Hepatocyte (in vitro differentiated cells): ENCODE data around the gene TTLL3. TPM values are rescaled to one million over a fixed set of nuclear protein-coding genes. Genes with fewer than 3 reads are reported as not detected.

Source experiments
- DNase-seq: peaks from one replicate; pipeline ENCODE4 v3.0.0-alpha.2; 2016; ENCODE audit warnings: low spot score
- H2AFZ ChIP-seq: fragments of 200-600 bp; sonication (generic); 2 replicates; pipeline ENCODE4 v1.6.0; 2016; ENCODE audit warnings: antibody characterized with exemption, mild to moderate bottlenecking
- H3K27ac ChIP-seq: fragments of 200-600 bp; sonication (generic); 2 replicates; pipeline ENCODE4 v1.5.1; 2016; ENCODE audit warnings: mild to moderate bottlenecking
- H3K27me3 ChIP-seq: fragments of 200-600 bp; sonication (generic); 2 replicates; pipeline ENCODE4 v1.6.1; 2016
- H3K36me3 ChIP-seq: fragments of 200-600 bp; sonication (generic); replicated peaks from 2 replicates; pipeline ENCODE4 v1.5.1; 2016; ENCODE audit warnings: low read depth; ENCODE audit not compliant: insufficient read depth
- H3K4me1 ChIP-seq: fragments of 200-600 bp; sonication (generic); 2 replicates; pipeline ENCODE4 v1.5.1; 2016; ENCODE audit warnings: mild to moderate bottlenecking, moderate library complexity; ENCODE audit not compliant: insufficient read depth
- H3K4me2 ChIP-seq: fragments of 200-600 bp; sonication (generic); 2 replicates; pipeline ENCODE4 v1.6.0; 2016
- H3K4me3 ChIP-seq: fragments of 200-600 bp; sonication (generic); 2 replicates; pipeline ENCODE4 v1.5.1; 2016; ENCODE audit warnings: mild to moderate bottlenecking
- H3K79me2 ChIP-seq: fragments of 200-600 bp; sonication (generic); 2 replicates; pipeline ENCODE4 v1.6.0; 2017; ENCODE audit warnings: mild to moderate bottlenecking
- H3K9me2 ChIP-seq: fragments of 200-600 bp; sonication (generic); replicated peaks from 2 replicates; pipeline ENCODE4 v1.6.0; 2017; ENCODE audit warnings: mild to moderate bottlenecking; ENCODE audit not compliant: insufficient read depth
- H3K9me3 ChIP-seq: fragments of 200-600 bp; sonication (generic); 2 replicates; pipeline ENCODE4 v1.5.1; 2016; ENCODE audit warnings: low read depth, mild to moderate bottlenecking
- H4K20me1 ChIP-seq: fragments of 200-600 bp; sonication (generic); 2 replicates; pipeline ENCODE4 v1.6.0; 2016; ENCODE audit warnings: mild to moderate bottlenecking; ENCODE audit not compliant: insufficient read depth, poor library complexity, severe bottlenecking
- EZH2 ChIP-seq: fragments of 200-600 bp; sonication (generic); IDR thresholded peaks from 2 replicates; pipeline ENCODE4 v1.6.1; 2016; ENCODE audit warnings: antibody characterized with exemption, mild to moderate bottlenecking, borderline replicate concordance
- EZH2phosphoT487 ChIP-seq: fragments of 200-600 bp; sonication (generic); IDR thresholded peaks from one replicate; pipeline ENCODE4 v1.6.1; 2018; ENCODE audit warnings: antibody characterized with exemption, mild to moderate bottlenecking, low read depth, moderate library complexity; ENCODE audit not compliant: unreplicated experiment, severe bottlenecking
- WGBS: methylation state at CpG from one replicate; pipeline ENCODE4 v1.1.6; 2016; ENCODE audit warnings: low lambda C conversion rate; ENCODE audit errors: missing lambda C conversion rate; 5-methylcytosine and 5-hydroxymethylcytosine counted together
- polyA plus RNA-seq: library from polyadenylated mRNA; unstranded; fragments of >200 nt; fragmentation: Nextera tagmentation; extraction: Ambion mirVana; gene quantifications from 2 replicates; pipeline ENCODE4 v1.2.1, GENCODE V29; 2016
- total RNA-seq: library from RNA; depleted of rRNA; stranded (reverse); fragments of >200 nt; gene quantifications from 2 replicates; pipeline ENCODE4 v1.2.3, GENCODE V29; 2014
- TF ChIP-seq, protein P1 (sequence below): fragments of 200-600 bp; sonication (generic); IDR thresholded peaks from 2 replicates; pipeline ENCODE4 v1.5.1; 2016; ENCODE audit warnings: antibody characterized with exemption, mild to moderate bottlenecking; ENCODE audit not compliant: poor library complexity

The TTLL3 gene
- total and polyA plus RNA-seq, 2 experiments from 2014 or later = 21.5 to 27.4 TPM

DNA sequence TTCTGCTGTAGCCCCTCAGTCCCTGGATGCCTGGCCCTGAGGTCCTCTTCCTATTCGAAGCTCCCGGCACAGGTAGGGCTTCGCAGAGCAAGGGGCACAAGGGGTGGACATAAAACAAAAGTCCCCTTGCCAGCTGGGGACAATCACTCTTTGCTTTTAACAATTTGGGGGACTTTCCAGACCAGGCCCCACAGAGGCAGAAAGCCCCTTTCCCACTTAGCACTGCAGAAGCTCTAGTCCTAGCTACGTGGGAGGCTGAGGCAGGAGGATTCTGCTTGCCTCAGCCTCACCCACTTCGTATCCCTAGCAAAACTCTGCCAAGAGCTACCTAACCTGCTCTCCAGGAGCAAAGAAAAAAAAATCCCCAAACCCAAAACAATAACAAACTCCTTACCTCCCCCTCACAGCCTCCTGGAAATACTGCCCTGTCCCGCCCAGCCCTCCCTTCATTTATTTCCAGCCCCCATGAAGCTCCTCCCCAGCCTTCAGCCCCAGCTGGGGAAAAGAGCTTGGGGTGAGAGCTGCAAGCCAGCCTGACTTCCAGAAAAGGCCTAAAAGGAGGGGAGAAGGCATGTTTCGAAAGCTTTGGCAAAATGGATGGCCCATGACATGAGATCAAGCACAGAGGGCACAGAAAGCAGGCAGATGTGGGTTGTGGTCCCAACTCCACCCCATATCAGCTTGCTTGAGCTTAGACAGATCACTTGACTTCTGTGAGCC, 69.9 kb downstream of the TTLL3 start, which contains the start of gene CIDEC:
CIDEC (minus strand) TSS at position 424 of the 720 bp plus-strand sequence. CDS start 1,767 bp downstream, outside the sequence.
- H2AFZ ChIP-seq = no peak within 1 kb of the TSS
- no peak within 1 kb of the TSS for H3K4me3 ChIP-seq
- no peaks in the 10 kb centered on the region for H3K27me3 ChIP-seq
- no peaks in the 10 kb centered on the region for H3K79me2 ChIP-seq
- peaks cover 38% of the 10 kb centered on the region for H3K4me1 ChIP-seq
- H3K9me2 ChIP-seq = no peaks in the 10 kb centered on the region
- WGBS = 88% methylated on average over 7 of the region's 7 CpGs
- H3K27ac ChIP-seq = peak within 1 kb of the TSS; percentile 91
- DNase-seq = no peak
- H3K4me2 ChIP-seq = peak within 1 kb of the TSS; percentile 53
- H3K36me3 ChIP-seq = no peaks in the 10 kb centered on the region
- TF ChIP-seq, protein P1, sequence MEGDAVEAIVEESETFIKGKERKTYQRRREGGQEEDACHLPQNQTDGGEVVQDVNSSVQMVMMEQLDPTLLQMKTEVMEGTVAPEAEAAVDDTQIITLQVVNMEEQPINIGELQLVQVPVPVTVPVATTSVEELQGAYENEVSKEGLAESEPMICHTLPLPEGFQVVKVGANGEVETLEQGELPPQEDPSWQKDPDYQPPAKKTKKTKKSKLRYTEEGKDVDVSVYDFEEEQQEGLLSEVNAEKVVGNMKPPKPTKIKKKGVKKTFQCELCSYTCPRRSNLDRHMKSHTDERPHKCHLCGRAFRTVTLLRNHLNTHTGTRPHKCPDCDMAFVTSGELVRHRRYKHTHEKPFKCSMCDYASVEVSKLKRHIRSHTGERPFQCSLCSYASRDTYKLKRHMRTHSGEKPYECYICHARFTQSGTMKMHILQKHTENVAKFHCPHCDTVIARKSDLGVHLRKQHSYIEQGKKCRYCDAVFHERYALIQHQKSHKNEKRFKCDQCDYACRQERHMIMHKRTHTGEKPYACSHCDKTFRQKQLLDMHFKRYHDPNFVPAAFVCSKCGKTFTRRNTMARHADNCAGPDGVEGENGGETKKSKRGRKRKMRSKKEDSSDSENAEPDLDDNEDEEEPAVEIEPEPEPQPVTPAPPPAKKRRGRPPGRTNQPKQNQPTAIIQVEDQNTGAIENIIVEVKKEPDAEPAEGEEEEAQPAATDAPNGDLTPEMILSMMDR = no peak
- TF ChIP-seq EZH2 (no peak), EZH2phosphoT487 (no peak)
- no peaks in the 10 kb centered on the region for H4K20me1 ChIP-seq
- no peaks in the 10 kb centered on the region for H3K9me3 ChIP-seq

DNA sequence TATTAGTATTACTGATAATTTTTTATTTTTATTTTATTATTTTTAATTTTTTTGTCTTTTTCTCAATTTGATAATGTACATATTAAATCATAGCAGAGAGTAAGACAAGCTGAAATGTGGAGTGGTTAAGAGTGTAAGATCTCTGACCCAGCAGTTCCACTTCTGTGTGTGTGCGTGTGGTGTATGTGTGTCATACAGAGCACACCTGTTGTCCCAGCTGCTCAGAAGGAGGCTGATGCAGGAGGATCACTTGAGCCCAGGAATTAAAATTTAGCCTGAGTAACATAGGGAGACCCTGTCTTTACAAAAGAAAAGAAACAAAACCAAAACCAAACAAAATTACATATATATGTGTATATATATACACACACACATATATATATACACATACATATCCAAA, 71.4 kb downstream of the TTLL3 start:
- Histone ChIP-seq H4K20me1 (no peaks in the 10 kb centered on the region), H3K27ac (no peak overlapping the region), H3K4me1 (peaks cover 35% of the 10 kb centered on the region), H3K9me2 (no peaks in the 10 kb centered on the region), H3K36me3 (no peaks in the 10 kb centered on the region), H3K79me2 (no peaks in the 10 kb centered on the region), H3K9me3 (no peaks in the 10 kb centered on the region), H3K27me3 (no peaks in the 10 kb centered on the region), H2AFZ (no peak overlapping the region), H3K4me3 (no peak overlapping the region), H3K4me2 (no peak overlapping the region)
- TF ChIP-seq EZH2phosphoT487 (no peak), EZH2 (no peak)
- TF ChIP-seq, protein P1 = no peak
- DNase-seq = no peak
- 96% methylated on average over 1 of the region's 1 CpG for WGBS

DNA sequence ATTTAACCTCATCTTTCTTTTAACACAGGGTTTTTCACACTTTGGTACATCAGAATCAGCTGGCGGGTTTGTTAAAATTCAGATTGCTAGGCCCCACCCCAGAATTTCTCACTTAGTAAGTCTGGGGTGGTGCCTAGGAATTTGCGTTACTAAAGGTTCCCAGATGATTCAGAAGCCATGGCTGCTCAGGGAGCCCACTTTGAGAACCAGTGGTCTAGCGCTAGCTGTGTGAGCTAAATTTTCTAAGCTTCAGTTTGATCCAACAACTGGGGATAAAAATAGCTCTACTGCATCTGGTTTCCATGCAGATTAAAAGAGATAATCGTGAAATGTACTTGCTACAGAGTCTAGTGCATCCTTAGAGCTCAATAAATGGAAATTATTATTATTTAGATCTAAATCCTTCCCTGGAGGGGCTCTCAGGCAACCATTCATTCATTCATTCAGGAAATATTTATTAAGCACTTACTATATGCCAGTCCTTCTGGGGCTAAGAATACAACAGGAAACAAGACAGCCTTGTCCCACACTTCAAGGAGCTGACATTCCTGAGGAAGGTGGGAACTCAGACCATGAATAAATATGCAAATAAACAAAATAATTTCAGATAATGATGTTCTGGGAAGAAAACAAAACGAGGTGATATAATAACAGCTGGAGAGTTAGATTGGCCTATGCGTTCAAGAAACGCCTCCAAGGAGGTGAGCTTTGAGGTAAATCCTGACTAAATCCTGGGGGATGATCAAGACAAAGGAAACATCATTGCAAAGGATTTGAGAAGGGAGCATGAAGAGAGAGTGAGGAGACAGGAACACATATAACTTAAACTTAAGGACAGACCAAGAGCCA, 73.9 kb downstream of the TTLL3 start:
- Histone ChIP-seq H3K27me3 (no peaks in the 10 kb centered on the region), H3K36me3 (no peaks in the 10 kb centered on the region), H4K20me1 (no peaks in the 10 kb centered on the region), H3K4me3 (no peak overlapping the region), H3K9me2 (no peaks in the 10 kb centered on the region), H2AFZ (no peak overlapping the region), H3K79me2 (no peaks in the 10 kb centered on the region), H3K4me1 (peaks cover 25% of the 10 kb centered on the region), H3K9me3 (no peaks in the 10 kb centered on the region), H3K4me2 (peak overlapping the region; percentile 57), H3K27ac (peak overlapping the region; percentile 95)
- TF ChIP-seq EZH2phosphoT487 (no peak), EZH2 (no peak)
- TF ChIP-seq, protein P1 = no peak
- peak; percentile 48 for DNase-seq
- WGBS = 63% methylated on average over 7 of the region's 7 CpGs
